Measurements from ENCODE around the gene SCART1. TPM values are rescaled to one million over a fixed set of nuclear protein-coding genes. Genes with fewer than 3 reads are reported as not detected.

SCART1 gene
- total and polyA plus RNA-seq, 2 donors (not counting 1 experiment from before 2014, with no cell fraction given), result 0.84 to 2.5 TPM

DNA sequence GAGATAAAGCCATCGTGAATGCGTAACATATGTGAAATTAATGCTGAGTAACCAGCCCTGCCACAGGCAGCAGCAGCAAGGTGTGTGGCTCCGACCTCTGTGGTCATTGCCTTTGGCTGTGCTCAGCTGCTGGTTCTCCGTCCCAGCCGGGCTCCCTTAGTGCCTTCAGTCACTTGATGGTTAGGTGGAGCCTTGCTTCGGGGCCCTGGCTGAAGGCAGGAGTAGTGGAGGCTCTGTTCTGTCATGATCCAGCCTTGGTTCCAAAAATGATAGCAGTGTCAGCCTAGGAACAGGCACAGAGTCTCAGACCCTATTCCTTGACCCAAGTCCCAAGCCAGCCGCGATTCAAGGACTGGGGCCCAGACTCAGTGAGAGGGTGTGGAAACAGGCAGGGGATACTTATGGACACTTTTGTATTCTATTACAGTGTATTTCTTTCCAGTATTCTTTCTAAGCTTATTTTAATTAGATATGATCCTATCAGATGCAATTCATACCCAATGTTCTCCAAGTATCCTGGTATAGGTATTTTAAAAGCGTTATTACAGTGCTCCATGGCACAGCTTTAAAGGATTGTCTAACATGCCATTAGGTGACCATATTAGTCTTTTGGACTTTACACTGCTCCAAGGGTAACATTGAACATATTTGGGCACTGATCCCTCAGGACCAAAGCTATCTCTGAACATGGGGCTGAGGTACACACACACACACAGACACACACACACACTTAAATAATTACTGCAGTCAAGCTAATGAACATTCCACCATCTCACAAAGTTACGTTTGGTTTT lies 9.0 kb downstream of the SCART1 start:
- Histone ChIP-seq H3K4me2 (ENCODE audit: extremely low read depth, insufficient read depth, low read length) (no peak overlapping the region), H3K36me3 (ENCODE audit: control insufficient read depth, insufficient read depth, low read length) (no peaks in the 10 kb centered on the region), H2AFZ (ENCODE audit: low read length) (no peak overlapping the region), H3K27me3 (ENCODE audit: control insufficient read depth, insufficient read depth, low read length) (no peaks in the 10 kb centered on the region), H3K9ac (ENCODE audit: insufficient read depth, low read length) (no peak overlapping the region), H3K4me3 (replicated peaks in 1 of 4; ENCODE audit: control extremely low read depth in 1 of 4, insufficient read depth in 1 of 4, low read depth in 3 of 4, low read length in 4 of 4) (no peak overlapping the region), H3K4me1 (ENCODE audit: control insufficient read depth, extremely low read depth, insufficient read depth, low read length) (no peaks in the 10 kb centered on the region), H3K9me3 (ENCODE audit: control insufficient read depth, insufficient read depth, low read depth, low read length) (no peaks in the 10 kb centered on the region), H4K20me1 (ENCODE audit: control insufficient read depth, extremely low read depth, insufficient read depth, low read length) (no peaks in the 10 kb centered on the region), H3K79me2 (ENCODE audit: control insufficient read depth, insufficient read depth, low read length) (no peaks in the 10 kb centered on the region), H3K27ac (ENCODE audit: insufficient read depth, low read length) (no peak overlapping the region)
- no peak for TF ChIP-seq EZH2 (IDR thresholded peaks at IDR 0.05; ENCODE audit: low read length, missing control alignments)
- no peak for DNase-seq (ENCODE audit: low read depth in 2 of 2)

DNA sequence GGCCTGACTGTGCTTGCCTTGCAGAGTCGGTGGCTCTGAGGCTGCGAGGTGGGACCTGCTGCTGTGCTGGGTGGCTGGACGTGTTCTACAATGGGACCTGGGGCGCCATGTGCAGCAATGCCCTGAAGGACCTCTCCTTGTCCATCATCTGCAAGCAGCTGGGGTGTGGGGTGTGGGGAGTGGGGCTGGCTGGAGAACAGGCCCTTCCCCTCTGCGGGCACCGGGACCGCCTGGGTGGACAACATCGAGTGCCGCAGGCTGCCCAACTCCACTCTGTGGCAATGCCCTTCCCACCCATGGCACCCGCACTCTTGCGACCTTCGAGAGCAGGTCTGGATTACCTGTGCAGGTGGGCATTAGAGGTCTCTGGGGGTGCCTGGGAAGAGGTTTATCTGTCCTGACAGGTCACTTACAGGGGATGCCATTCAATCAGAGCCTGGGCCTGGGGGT lies 10.9 kb downstream of the SCART1 start:
- no peaks in the 10 kb centered on the region for H3K27me3 ChIP-seq (ENCODE audit: control insufficient read depth, insufficient read depth, low read length)
- no peak overlapping the region for H3K27ac ChIP-seq (ENCODE audit: insufficient read depth, low read length)
- no peak overlapping the region for H2AFZ ChIP-seq (ENCODE audit: low read length)
- TF ChIP-seq CTCF (conservative IDR thresholded peaks at IDR 0.05 in 1 of 2, IDR thresholded peaks at IDR 0.05 in 1 of 2; ENCODE audit: low read depth in 1 of 2, low read length in 2 of 2), result no peak
- no peak for TF ChIP-seq EZH2 (IDR thresholded peaks at IDR 0.05; ENCODE audit: low read length, missing control alignments)
- H3K9me3 ChIP-seq (ENCODE audit: control insufficient read depth, insufficient read depth, low read depth, low read length), result no peaks in the 10 kb centered on the region
- no peak overlapping the region for H3K9ac ChIP-seq (ENCODE audit: insufficient read depth, low read length)
- no peaks in the 10 kb centered on the region for H4K20me1 ChIP-seq (ENCODE audit: control insufficient read depth, extremely low read depth, insufficient read depth, low read length)
- DNase-seq (ENCODE audit: low read depth in 2 of 2), result no peak
- no peak overlapping the region for H3K4me2 ChIP-seq (ENCODE audit: extremely low read depth, insufficient read depth, low read length)
- H3K79me2 ChIP-seq (ENCODE audit: control insufficient read depth, insufficient read depth, low read length), result no peaks in the 10 kb centered on the region
- H3K4me3 ChIP-seq (replicated peaks in 1 of 4; ENCODE audit: control extremely low read depth in 1 of 4, insufficient read depth in 1 of 4, low read depth in 3 of 4, low read length in 4 of 4), result no peak overlapping the region
- no peaks in the 10 kb centered on the region for H3K36me3 ChIP-seq (ENCODE audit: control insufficient read depth, insufficient read depth, low read length)
- no peaks in the 10 kb centered on the region for H3K4me1 ChIP-seq (ENCODE audit: control insufficient read depth, extremely low read depth, insufficient read depth, low read length)

DNA sequence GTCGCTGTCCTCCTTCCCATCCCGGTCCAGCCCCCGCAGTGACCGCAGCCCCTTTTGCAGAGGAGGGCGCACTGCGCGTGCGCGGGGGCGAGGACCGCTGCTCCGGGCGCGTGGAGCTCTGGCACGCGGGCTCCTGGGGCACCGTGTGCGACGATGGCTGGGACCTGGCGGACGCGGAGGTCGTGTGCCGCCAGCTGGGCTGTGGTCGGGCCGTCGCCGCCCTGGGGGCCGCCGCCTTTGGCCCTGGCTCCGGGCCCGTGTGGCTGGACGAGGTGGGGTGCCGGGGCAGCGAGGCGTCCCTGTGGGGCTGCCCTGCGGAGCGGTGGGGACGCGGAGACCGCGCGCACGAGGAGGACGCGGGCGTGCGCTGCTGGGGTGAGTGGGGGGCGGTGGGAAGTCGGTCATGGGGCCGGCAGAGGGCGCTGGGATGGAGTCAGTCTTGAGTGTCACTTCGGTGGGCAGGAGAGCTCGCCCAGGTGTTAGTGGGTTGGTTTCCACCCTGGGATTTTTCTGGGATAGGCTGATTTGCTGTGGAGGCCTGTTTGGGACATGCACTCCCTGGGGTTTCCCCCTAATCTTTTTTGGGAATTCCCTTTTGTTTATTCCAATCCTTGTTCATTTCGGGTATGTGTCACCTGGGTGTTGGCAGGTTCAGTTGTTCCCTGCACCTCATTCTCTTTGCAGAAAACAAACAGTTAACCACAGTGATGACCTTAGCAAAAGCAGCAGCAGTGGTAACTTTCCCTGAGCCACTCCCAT lies 11.6 kb downstream of the SCART1 start:
- no peak overlapping the region for H3K4me2 ChIP-seq (ENCODE audit: extremely low read depth, insufficient read depth, low read length)
- H3K9ac ChIP-seq (ENCODE audit: insufficient read depth, low read length), result no peak overlapping the region
- H3K79me2 ChIP-seq (ENCODE audit: control insufficient read depth, insufficient read depth, low read length), result no peaks in the 10 kb centered on the region
- no peak overlapping the region for H3K4me3 ChIP-seq (replicated peaks in 1 of 4; ENCODE audit: control extremely low read depth in 1 of 4, insufficient read depth in 1 of 4, low read depth in 3 of 4, low read length in 4 of 4)
- TF ChIP-seq EZH2 (IDR thresholded peaks at IDR 0.05; ENCODE audit: low read length, missing control alignments) (no peak), CTCF (conservative IDR thresholded peaks at IDR 0.05 in 1 of 2, IDR thresholded peaks at IDR 0.05 in 1 of 2; ENCODE audit: low read depth in 1 of 2, low read length in 2 of 2) (no peak)
- no peaks in the 10 kb centered on the region for H3K9me3 ChIP-seq (ENCODE audit: control insufficient read depth, insufficient read depth, low read depth, low read length)
- no peaks in the 10 kb centered on the region for H3K36me3 ChIP-seq (ENCODE audit: control insufficient read depth, insufficient read depth, low read length)
- H3K4me1 ChIP-seq (ENCODE audit: control insufficient read depth, extremely low read depth, insufficient read depth, low read length), result no peaks in the 10 kb centered on the region
- DNase-seq (ENCODE audit: low read depth in 2 of 2), result no peak
- no peak overlapping the region for H3K27ac ChIP-seq (ENCODE audit: insufficient read depth, low read length)
- no peak overlapping the region for H2AFZ ChIP-seq (ENCODE audit: low read length)
- H4K20me1 ChIP-seq (ENCODE audit: control insufficient read depth, extremely low read depth, insufficient read depth, low read length), result no peaks in the 10 kb centered on the region
- no peaks in the 10 kb centered on the region for H3K27me3 ChIP-seq (ENCODE audit: control insufficient read depth, insufficient read depth, low read length)

Data from fibroblast of lung (primary cell).